H1 (cell line): Measurements from ENCODE around the gene GPC6. TPM values are rescaled to one million over a fixed set of nuclear protein-coding genes. Genes with fewer than 3 reads are reported as not detected.

Experiments used
- CTCF ChIA-PET: fragments of 300-600 bp; sonication (Branson Sonifier 250); formaldehyde crosslinking; loops from one replicate; lab custom pipeline; 2021; ENCODE audit not compliant: partially characterized antibody; lab: Charles Lee
- POLR2A ChIA-PET: fragments of 300-600 bp; sonication (Branson Sonifier 250); formaldehyde crosslinking; loops from one replicate; lab custom pipeline; 2021; ENCODE audit warnings: inconsistent platforms; ENCODE audit not compliant: partially characterized antibody; lab: Charles Lee
- DNase-seq, 2 experiments: peaks; one replicate each; pipeline versions ENCODE4 v3.0.0 to v3.0.0-alpha.2; 2010 to 2022; ENCODE audit warnings: low spot score in 2 of 2, low read depth in 1 of 2, mixed read lengths in 1 of 2
- FAIRE-seq: peaks from 2 replicates; lab custom pipeline; 2011; peaks lifted over from hg19 to GRCh38; lab: Jason Lieb, UNC
- H2AFZ ChIP-seq: 2 replicates; pipeline ENCODE4 v1.8.1; 2012; ENCODE audit warnings: low read length, inconsistent platforms
- H2AK5ac ChIP-seq: 2 replicates; pipeline ENCODE4 v1.6.1; 2013; ENCODE audit warnings: low read depth, low read length
- H2BK120ac ChIP-seq: replicated peaks from 2 replicates; pipeline ENCODE3; 2013; ENCODE audit warnings: low read depth, low read length, inconsistent platforms
- H2BK12ac ChIP-seq: 2 replicates; pipeline ENCODE4 v1.6.1; 2013; ENCODE audit warnings: low read depth, low read length
- H2BK15ac ChIP-seq: 2 replicates; pipeline ENCODE4 v1.6.1; 2013; ENCODE audit warnings: low read length
- H2BK20ac ChIP-seq: 2 replicates; pipeline ENCODE4 v1.6.1; 2013; ENCODE audit warnings: low read length
- H2BK5ac ChIP-seq: 2 replicates; pipeline ENCODE4 v1.6.1; 2013; ENCODE audit warnings: low read depth, low read length
- H3K14ac ChIP-seq: 2 replicates; pipeline ENCODE4 v1.6.1; 2013; ENCODE audit warnings: inconsistent platforms; ENCODE audit not compliant: insufficient read length
- H3K18ac ChIP-seq: 2 replicates; pipeline ENCODE4 v1.6.1; 2013; ENCODE audit warnings: low read length; ENCODE audit errors: extremely low read depth
- H3K23ac ChIP-seq: 2 replicates; pipeline ENCODE4 v1.6.1; 2013; ENCODE audit warnings: inconsistent platforms; ENCODE audit not compliant: insufficient read length
- H3K23me2 ChIP-seq: 2 replicates; pipeline ENCODE4 v1.6.1; 2013; ENCODE audit warnings: low read depth, low read length
- H3K27ac ChIP-seq: 2 replicates; pipeline ENCODE4 v1.6.1; 2011; ENCODE audit warnings: low read depth, low read length, inconsistent platforms
- H3K27me3 ChIP-seq, 4 experiments: replicated peaks in 1 of 4; 1 replicate in 1 of 4; 2 replicates in 3 of 4; pipeline versions ENCODE4 v1.6.1 to v1.8.1; 2011 to 2013; ENCODE audit warnings: low read length in 3 of 4, mild to moderate bottlenecking in 3 of 4, inconsistent platforms in 2 of 4, mixed read lengths in 2 of 4, moderate library complexity in 1 of 4; ENCODE audit not compliant: control insufficient read depth in 3 of 4, insufficient read depth in 3 of 4; ENCODE audit errors: extremely low read depth in 1 of 4
- H3K36me3 ChIP-seq, 4 experiments: 2 replicates each; pipeline versions ENCODE4 v1.6.1 to v1.8.1; 2011 to 2013; ENCODE audit warnings: mild to moderate bottlenecking in 4 of 4, low read length in 3 of 4, moderate library complexity in 2 of 4, control low read depth in 1 of 4, inconsistent platforms in 1 of 4; ENCODE audit not compliant: insufficient read depth in 4 of 4, control insufficient read depth in 2 of 4
- H3K4ac ChIP-seq: replicated peaks from 2 replicates; pipeline ENCODE3; 2013; ENCODE audit warnings: low read length, low read depth, mixed read lengths, inconsistent platforms; ENCODE audit not compliant: insufficient read length
- H3K4me1 ChIP-seq, 4 experiments: replicated peaks in 1 of 4; 1 replicate in 1 of 4; 2 replicates in 3 of 4; pipeline versions ENCODE4 v1.6.1 to v1.8.1; 2011 to 2013; ENCODE audit warnings: low read length in 3 of 4, inconsistent platforms in 2 of 4, mixed read lengths in 1 of 4; ENCODE audit not compliant: insufficient read depth in 4 of 4, control insufficient read depth in 3 of 4
- H3K4me2 ChIP-seq, 2 experiments: 2 replicates each; pipeline versions ENCODE4 v1.6.1 to v1.8.1; 2011 to 2013; ENCODE audit warnings: low read depth in 2 of 2, low read length in 2 of 2, control low read depth in 1 of 2, inconsistent platforms in 1 of 2, mild to moderate bottlenecking in 1 of 2; ENCODE audit not compliant: insufficient read depth in 1 of 2
- H3K4me3 ChIP-seq, 4 experiments: fragments of 200-600, 300-600 bp in 1 of 4; sonication (generic), shearing (Covaris generic), sonication (Bioruptor Twin) in 1 of 4; 2 replicates each; pipeline versions ENCODE4 v1.5.1 to v1.8.1; 2011 to 2016; ENCODE audit warnings: low read length in 4 of 4, low read depth in 3 of 4, control low read depth in 2 of 4, inconsistent platforms in 2 of 4, mild to moderate bottlenecking in 2 of 4, mixed read lengths in 1 of 4, moderate library complexity in 1 of 4; ENCODE audit not compliant: insufficient read depth in 2 of 4; ENCODE audit errors: extremely low read depth in 1 of 4
- H3K56ac ChIP-seq: replicated peaks from 2 replicates; pipeline ENCODE3; 2013; ENCODE audit warnings: low read depth, mild to moderate bottlenecking, mixed read lengths, low read length, inconsistent platforms; ENCODE audit not compliant: insufficient read length
- H3K79me1 ChIP-seq: 2 replicates; pipeline ENCODE4 v1.6.1; 2013; ENCODE audit warnings: low read depth, low read length, control low read depth
- H3K79me2 ChIP-seq, 2 experiments: 2 replicates each; pipeline versions ENCODE4 v1.6.1 to v1.8.1; 2012 to 2013; ENCODE audit warnings: low read length in 2 of 2, mild to moderate bottlenecking in 2 of 2, inconsistent platforms in 1 of 2; ENCODE audit not compliant: insufficient read depth in 2 of 2, control insufficient read depth in 1 of 2
- H3K9ac ChIP-seq, 4 experiments: replicated peaks in 1 of 4; 1 replicate in 1 of 4; 2 replicates in 3 of 4; pipeline versions ENCODE4 v1.6.1 to v1.8.1; 2011 to 2013; ENCODE audit warnings: low read depth in 3 of 4, low read length in 3 of 4, control low read depth in 2 of 4, mild to moderate bottlenecking in 2 of 4, moderate library complexity in 2 of 4, inconsistent platforms in 1 of 4; ENCODE audit errors: extremely low read depth in 1 of 4
- H3K9me3 ChIP-seq, 2 experiments: 2 replicates each; pipeline versions ENCODE4 v1.6.1 to v1.8.1; 2012 to 2013; ENCODE audit warnings: mild to moderate bottlenecking in 2 of 2, moderate library complexity in 2 of 2, control low read depth in 1 of 2, inconsistent platforms in 1 of 2, low read depth in 1 of 2, low read length in 1 of 2, mixed read lengths in 1 of 2; ENCODE audit not compliant: insufficient read depth in 2 of 2
- H4K20me1 ChIP-seq, 2 experiments: replicated peaks in 1 of 2; 2 replicates each; pipeline versions ENCODE3 to v1.8.1; 2011 to 2013; ENCODE audit warnings: inconsistent platforms in 2 of 2, low read length in 2 of 2, mild to moderate bottlenecking in 1 of 2; ENCODE audit not compliant: insufficient read depth in 2 of 2, control insufficient read depth in 1 of 2
- H4K5ac ChIP-seq: 2 replicates; pipeline ENCODE4 v1.6.1; 2013; ENCODE audit warnings: low read length, low read depth, mixed read lengths, inconsistent platforms; ENCODE audit not compliant: insufficient read length
- H4K8ac ChIP-seq: 2 replicates; pipeline ENCODE4 v1.8.0; 2013; ENCODE audit warnings: mild to moderate bottlenecking, moderate library complexity, low read length, inconsistent platforms; ENCODE audit not compliant: insufficient read depth; ENCODE audit errors: extremely low read depth
- H4K91ac ChIP-seq: replicated peaks from 2 replicates; pipeline ENCODE3; 2013; ENCODE audit warnings: low read length, mixed read lengths, inconsistent platforms; ENCODE audit not compliant: insufficient read length
- ASH2L ChIP-seq: fragments of 200-600, 300-600 bp; sonication (generic); IDR thresholded peaks from one replicate; pipeline ENCODE4 v1.7.1; 2017; ENCODE audit warnings: low read length
- GTF2F1 ChIP-seq: IDR thresholded peaks from 2 replicates; pipeline ENCODE4 v1.6.1; 2012; ENCODE audit warnings: low read depth, low read length, improper control_type of control experiment, borderline replicate concordance
- MAFK ChIP-seq: IDR thresholded peaks from 2 replicates; pipeline ENCODE4 v1.6.1; 2012; ENCODE audit warnings: low read depth, mild to moderate bottlenecking, improper control_type of control experiment, low read length
- NRF1 ChIP-seq: IDR thresholded peaks from 2 replicates; pipeline ENCODE4 v1.6.1; 2011; ENCODE audit warnings: mild to moderate bottlenecking, low read depth, low read length, improper control_type of control experiment
- POLR2AphosphoS5 ChIP-seq: IDR thresholded peaks from 2 replicates; pipeline ENCODE4 v1.6.1; 2011; ENCODE audit warnings: low read depth, low read length
- RXRA ChIP-seq: IDR thresholded peaks from 2 replicates; pipeline ENCODE4 v1.6.1; 2011; ENCODE audit warnings: low read depth, mild to moderate bottlenecking, low read length, moderate library complexity; ENCODE audit not compliant: insufficient read depth
- SP1 ChIP-seq: IDR thresholded peaks from 2 replicates; pipeline ENCODE4 v1.6.1; 2011; ENCODE audit warnings: low read depth, low read length
- TAF7 ChIP-seq: optimal IDR thresholded peaks from 2 replicates; pipeline ENCODE3; 2011; ENCODE audit warnings: low read depth, mild to moderate bottlenecking, inconsistent platforms, low read length, moderate library complexity, borderline replicate concordance
- TEAD4 ChIP-seq: IDR thresholded peaks from 2 replicates; pipeline ENCODE4 v1.6.1; 2012; ENCODE audit warnings: low read depth, low read length, inconsistent platforms, mixed read lengths
- YY1 ChIP-seq: IDR thresholded peaks from 2 replicates; pipeline ENCODE4 v1.6.1; 2011; ENCODE audit warnings: low read depth, mild to moderate bottlenecking, low read length
- WGBS, 2 experiments: shearing (Covaris generic) in 1 of 2; methylation state at CpG; one replicate each; pipeline versions ENCODE4 v1.1.6 to v1.1.7; 2013 to 2015; ENCODE audit warnings: low lambda C conversion rate in 2 of 2, mixed read lengths in 2 of 2, inconsistent platforms in 1 of 2, low coverage in 1 of 2, missing lambda C conversion rate in 1 of 2; ENCODE audit not compliant: insufficient replicate concordance in 2 of 2, insufficient coverage in 1 of 2, insufficient read length in 1 of 2; ENCODE audit errors: extremely low coverage in 1 of 2, missing lambda C conversion rate in 1 of 2; 5-methylcytosine and 5-hydroxymethylcytosine counted together
- polyA plus RNA-seq, 7 experiments: library from polyadenylated mRNA; depleted of rRNA in 3 of 7; stranded (reverse) in 5 of 7; unstranded in 2 of 7; fragments of >200 nt in 5 of 7; fragments of 200-250 nt in 2 of 7; gene quantifications; 1 replicate in 5 of 7; 2 replicates in 1 of 7; 4 replicates in 1 of 7; pipeline versions ENCODE4 v1.2.1 to v1.2.3, GENCODE V29; 2011 to 2013; ENCODE audit warnings: missing spikeins in 2 of 7, mixed read lengths in 2 of 7
- total RNA-seq: library from RNA; stranded (reverse); fragmentation: NEBNext Ultra II Directional; extraction: Animal tissue kit (Norgen Biotek cat#: 25700); gene quantifications from 2 replicates; pipeline ENCODE4 v1.2.1, GENCODE V29; 2021
- TF ChIP-seq, protein P1 (sequence below), 3 experiments: IDR thresholded peaks; 1 replicate in 2 of 3; 2 replicates in 1 of 3; pipeline versions ENCODE4 v1.5.1 to v1.6.1; 2011; ENCODE audit warnings: low read length in 3 of 3, mild to moderate bottlenecking in 3 of 3, inconsistent platforms in 2 of 3, low read depth in 1 of 3, moderate library complexity in 1 of 3; ENCODE audit not compliant: insufficient read depth in 1 of 3; ENCODE audit errors: control extremely low read depth in 1 of 3
- TF ChIP-seq, protein P2 (sequence below): IDR thresholded peaks from 2 replicates; pipeline ENCODE4 v1.6.1; 2011; ENCODE audit warnings: low read length, improper control_type of control experiment

The GPC6 gene
- total and polyA plus RNA-seq, 2 of the 8 experiments (the other 6 are each of a cell fraction or from before 2014, with no cell fraction given) = 5.4 to 12.0 TPM

DNA sequence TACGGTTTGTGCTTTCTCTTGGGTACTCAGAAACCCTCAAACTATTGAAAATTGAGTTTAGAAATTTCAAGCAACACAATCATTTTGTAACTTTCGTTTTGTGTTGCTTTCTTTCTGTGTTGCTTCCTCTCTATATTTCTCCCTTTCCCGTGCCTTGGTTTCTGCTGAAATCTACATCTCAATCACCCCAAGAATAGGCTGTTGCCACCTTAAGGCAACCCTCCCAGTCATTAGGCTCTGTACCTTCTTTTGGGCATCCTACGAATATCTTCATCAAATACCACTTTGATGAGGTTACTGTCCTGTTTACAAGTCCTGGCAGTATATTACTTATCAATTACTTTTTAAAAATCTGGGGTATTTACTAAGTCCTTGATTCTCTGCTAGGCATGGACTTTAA is 621.6 kb downstream of the GPC6 start:
- Histone ChIP-seq H3K23me2 (no peaks in the 10 kb centered on the region), H3K79me2 (no peaks in the 10 kb centered on the region), H3K36me3 (no peaks in the 10 kb centered on the region), H4K5ac (no peak overlapping the region), H4K8ac (no peak overlapping the region), H4K91ac (no peak overlapping the region), H2BK120ac (no peak overlapping the region), H3K18ac (no peak overlapping the region), H3K27ac (no peak overlapping the region), H3K9ac (no peak overlapping the region), H2BK15ac (no peak overlapping the region), H2BK12ac (no peak overlapping the region; the same call in 1 of the 2 replicates), H3K4me3 (no peak overlapping the region), H3K4me2 (no peak overlapping the region), H3K27me3 (no peaks in the 10 kb centered on the region), H3K4ac (no peak overlapping the region), H3K4me1 (peaks cover 0 to 3% (median 0%) of the 10 kb centered on the region in 4 experiments; a peak in 1 of 7 replicates), H4K20me1 (no peaks in the 10 kb centered on the region), H2BK20ac (no peak overlapping the region), H3K79me1 (no peaks in the 10 kb centered on the region), H3K23ac (no peak overlapping the region), H3K56ac (no peak overlapping the region), H3K14ac (no peak overlapping the region), H2AK5ac (no peak overlapping the region), H3K9me3 (no peaks in the 10 kb centered on the region), H2BK5ac (no peak overlapping the region), H2AFZ (no peak overlapping the region)
- no peak for DNase-seq
- FAIRE-seq = no peak
- ChIA-PET POLR2A (no interaction called here), CTCF (no interaction called here)
- WGBS, 2 experiments = 54% methylated on average over 4 of the region's 4 CpGs; no CpG with 5 or more reads in 1 of the 2 experiments
- TF ChIP-seq MAFK (no peak), POLR2AphosphoS5 (no peak), NRF1 (no peak), YY1 (no peak), ASH2L (no peak), SP1 (no peak), TEAD4 (no peak), RXRA (no peak), TAF7 (no peak), GTF2F1 (no peak)
- TF ChIP-seq, protein P1, sequence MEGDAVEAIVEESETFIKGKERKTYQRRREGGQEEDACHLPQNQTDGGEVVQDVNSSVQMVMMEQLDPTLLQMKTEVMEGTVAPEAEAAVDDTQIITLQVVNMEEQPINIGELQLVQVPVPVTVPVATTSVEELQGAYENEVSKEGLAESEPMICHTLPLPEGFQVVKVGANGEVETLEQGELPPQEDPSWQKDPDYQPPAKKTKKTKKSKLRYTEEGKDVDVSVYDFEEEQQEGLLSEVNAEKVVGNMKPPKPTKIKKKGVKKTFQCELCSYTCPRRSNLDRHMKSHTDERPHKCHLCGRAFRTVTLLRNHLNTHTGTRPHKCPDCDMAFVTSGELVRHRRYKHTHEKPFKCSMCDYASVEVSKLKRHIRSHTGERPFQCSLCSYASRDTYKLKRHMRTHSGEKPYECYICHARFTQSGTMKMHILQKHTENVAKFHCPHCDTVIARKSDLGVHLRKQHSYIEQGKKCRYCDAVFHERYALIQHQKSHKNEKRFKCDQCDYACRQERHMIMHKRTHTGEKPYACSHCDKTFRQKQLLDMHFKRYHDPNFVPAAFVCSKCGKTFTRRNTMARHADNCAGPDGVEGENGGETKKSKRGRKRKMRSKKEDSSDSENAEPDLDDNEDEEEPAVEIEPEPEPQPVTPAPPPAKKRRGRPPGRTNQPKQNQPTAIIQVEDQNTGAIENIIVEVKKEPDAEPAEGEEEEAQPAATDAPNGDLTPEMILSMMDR (IDR thresholded peaks at IDR 0.05; ENCODE audit: control extremely low read depth in 1 of 3, insufficient read depth in 1 of 3, low read depth in 1 of 3, low read length in 3 of 3) = no peak
- TF ChIP-seq, protein P2, sequence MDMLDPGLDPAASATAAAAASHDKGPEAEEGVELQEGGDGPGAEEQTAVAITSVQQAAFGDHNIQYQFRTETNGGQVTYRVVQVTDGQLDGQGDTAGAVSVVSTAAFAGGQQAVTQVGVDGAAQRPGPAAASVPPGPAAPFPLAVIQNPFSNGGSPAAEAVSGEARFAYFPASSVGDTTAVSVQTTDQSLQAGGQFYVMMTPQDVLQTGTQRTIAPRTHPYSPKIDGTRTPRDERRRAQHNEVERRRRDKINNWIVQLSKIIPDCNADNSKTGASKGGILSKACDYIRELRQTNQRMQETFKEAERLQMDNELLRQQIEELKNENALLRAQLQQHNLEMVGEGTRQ = no peak
